Endothelial cell of umbilical vein (primary cell): Measurements from ENCODE around the gene TPMT.

ENCODE experiments used
- EZH2 ChIP-seq: IDR thresholded peaks from 2 replicates; pipeline ENCODE4 v1.6.1; 2012; ENCODE audit warnings: borderline replicate concordance, low read depth, mild to moderate bottlenecking, moderate library complexity, low read length, inconsistent platforms; ENCODE audit not compliant: severe bottlenecking
- FOS ChIP-seq: IDR thresholded peaks from 2 replicates; pipeline ENCODE4 v1.6.1; 2011; ENCODE audit warnings: mild to moderate bottlenecking, low read length, moderate library complexity, borderline replicate concordance; ENCODE audit not compliant: insufficient read depth
- GATA2 ChIP-seq: IDR thresholded peaks from 2 replicates; pipeline ENCODE4 v1.7.0; 2011; ENCODE audit warnings: low read depth, mild to moderate bottlenecking, moderate library complexity, mixed read lengths, low read length; ENCODE audit not compliant: insufficient read length, insufficient read depth
- JUN ChIP-seq: IDR thresholded peaks from 2 replicates; pipeline ENCODE4 v1.6.1; 2011; ENCODE audit warnings: borderline replicate concordance, low read depth; ENCODE audit not compliant: insufficient read length, insufficient read depth
- MYC ChIP-seq: IDR thresholded peaks from one replicate; pipeline ENCODE4 v1.6.1; 2011; ENCODE audit warnings: mild to moderate bottlenecking, low read depth, low read length
- POLR2A ChIP-seq: IDR thresholded peaks from 2 replicates; pipeline ENCODE4 v1.6.1; 2012; ENCODE audit warnings: low read depth, mild to moderate bottlenecking, control low read depth, low read length
- POLR2AphosphoS5 ChIP-seq: IDR thresholded peaks from 2 replicates; pipeline ENCODE4 v1.6.1; 2012; ENCODE audit warnings: low read depth, mild to moderate bottlenecking, control low read depth, low read length, moderate library complexity; ENCODE audit not compliant: insufficient read depth
- TF ChIP-seq, protein P1 (sequence below), 2 donors: IDR thresholded peaks; 1 replicate in 1 of 2; 2 replicates in 1 of 2; pipeline ENCODE4 v1.5.1; 2011; ENCODE audit warnings: low read length in 2 of 2, mild to moderate bottlenecking in 2 of 2, moderate library complexity in 2 of 2, control low read depth in 1 of 2, inconsistent platforms in 1 of 2, low read depth in 1 of 2; ENCODE audit not compliant: insufficient read depth in 1 of 2; ENCODE audit errors: extremely low read depth in 1 of 2
- TF ChIP-seq, protein P2 (sequence below): IDR thresholded peaks from 2 replicates; pipeline ENCODE4 v1.6.1; 2011; ENCODE audit not compliant: insufficient read depth, insufficient read length

DNA sequence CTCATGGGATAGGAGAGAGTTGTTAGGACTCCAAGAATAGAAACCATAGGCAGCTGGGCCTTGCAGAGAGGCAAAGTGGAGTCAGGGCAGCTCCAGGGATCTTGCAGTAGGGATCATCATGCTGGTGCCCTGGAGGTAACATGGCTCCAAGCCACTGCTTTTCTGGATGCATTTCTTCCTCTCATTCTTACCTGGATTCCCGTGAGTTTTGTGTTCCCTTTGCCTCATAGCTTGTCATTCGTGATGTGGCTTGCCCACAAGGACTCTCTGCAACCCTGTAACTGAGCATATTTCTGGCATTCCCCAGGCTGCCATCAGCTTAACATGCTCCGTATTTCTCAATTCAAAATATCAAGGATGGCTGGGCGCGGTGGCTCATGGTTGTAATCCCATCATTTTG is 37.7 kb downstream of the TPMT start:
- TF ChIP-seq JUN (no peak), EZH2 (no peak), GATA2 (no peak), MYC (no peak), POLR2A (no peak), POLR2AphosphoS5 (no peak), FOS (no peak)
- TF ChIP-seq, protein P1, sequence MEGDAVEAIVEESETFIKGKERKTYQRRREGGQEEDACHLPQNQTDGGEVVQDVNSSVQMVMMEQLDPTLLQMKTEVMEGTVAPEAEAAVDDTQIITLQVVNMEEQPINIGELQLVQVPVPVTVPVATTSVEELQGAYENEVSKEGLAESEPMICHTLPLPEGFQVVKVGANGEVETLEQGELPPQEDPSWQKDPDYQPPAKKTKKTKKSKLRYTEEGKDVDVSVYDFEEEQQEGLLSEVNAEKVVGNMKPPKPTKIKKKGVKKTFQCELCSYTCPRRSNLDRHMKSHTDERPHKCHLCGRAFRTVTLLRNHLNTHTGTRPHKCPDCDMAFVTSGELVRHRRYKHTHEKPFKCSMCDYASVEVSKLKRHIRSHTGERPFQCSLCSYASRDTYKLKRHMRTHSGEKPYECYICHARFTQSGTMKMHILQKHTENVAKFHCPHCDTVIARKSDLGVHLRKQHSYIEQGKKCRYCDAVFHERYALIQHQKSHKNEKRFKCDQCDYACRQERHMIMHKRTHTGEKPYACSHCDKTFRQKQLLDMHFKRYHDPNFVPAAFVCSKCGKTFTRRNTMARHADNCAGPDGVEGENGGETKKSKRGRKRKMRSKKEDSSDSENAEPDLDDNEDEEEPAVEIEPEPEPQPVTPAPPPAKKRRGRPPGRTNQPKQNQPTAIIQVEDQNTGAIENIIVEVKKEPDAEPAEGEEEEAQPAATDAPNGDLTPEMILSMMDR (IDR thresholded peaks at IDR 0.05; ENCODE audit: extremely low read depth in 1 of 2, insufficient read depth in 1 of 2, low read depth in 1 of 2, low read length in 2 of 2): no peak
- TF ChIP-seq, protein P2, sequence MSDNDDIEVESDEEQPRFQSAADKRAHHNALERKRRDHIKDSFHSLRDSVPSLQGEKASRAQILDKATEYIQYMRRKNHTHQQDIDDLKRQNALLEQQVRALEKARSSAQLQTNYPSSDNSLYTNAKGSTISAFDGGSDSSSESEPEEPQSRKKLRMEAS: no peak
